Hematopoietic multipotent progenitor cell treated with erythropoietin and hydrocortisone succinate and interleukin-3 and kit ligand, for 8 days (in vitro differentiated cells): ENCODE data around the gene BTBD2.
"Not testable (repeated sequence)": the region's sequence is repeated elsewhere in the genome, so short reads cannot be mapped to it uniquely, and the experiment has no call there.

Source experiments
- DNase-seq: peaks from one replicate; pipeline ENCODE4 v3.0.0-alpha.2; 2015

BTBD2 gene

DNA sequence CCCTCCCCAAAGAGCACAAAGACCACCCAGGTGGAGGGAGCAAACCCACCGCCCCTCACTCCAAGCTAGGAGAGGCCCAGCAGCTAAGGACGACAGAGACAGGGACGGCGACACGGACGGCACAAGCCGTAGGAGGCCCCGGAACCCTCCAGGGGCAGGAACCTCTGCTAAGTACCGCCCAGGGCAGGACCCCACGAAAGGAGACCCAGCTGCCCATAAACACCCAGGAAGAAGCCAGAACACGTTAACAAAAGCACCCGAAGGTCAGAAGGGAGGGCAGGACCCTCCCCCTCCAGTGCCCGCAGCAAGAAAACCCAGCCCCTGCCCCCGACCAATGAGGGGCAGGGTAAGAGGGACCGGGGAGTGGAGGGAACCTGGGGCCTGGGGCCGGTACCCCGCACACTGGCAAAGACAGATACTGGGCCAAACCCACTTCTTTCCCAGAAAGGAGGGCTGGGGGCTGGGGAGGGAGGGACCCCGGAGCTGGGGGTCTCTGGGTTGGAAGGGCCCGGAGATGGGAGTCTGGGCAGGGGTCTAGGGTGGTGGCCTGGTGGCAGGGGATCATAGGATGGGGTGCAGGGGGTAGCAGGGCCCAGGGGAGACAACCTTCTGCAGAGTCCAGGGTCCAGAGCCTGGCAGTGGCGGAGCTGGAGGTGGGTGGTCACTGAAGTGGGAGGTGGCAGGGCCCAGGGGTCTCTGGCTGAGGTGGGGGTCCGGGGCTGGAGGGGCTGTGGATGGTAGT is 2.4 kb downstream of the BTBD2 start:
- DNase-seq: no peak

DNA sequence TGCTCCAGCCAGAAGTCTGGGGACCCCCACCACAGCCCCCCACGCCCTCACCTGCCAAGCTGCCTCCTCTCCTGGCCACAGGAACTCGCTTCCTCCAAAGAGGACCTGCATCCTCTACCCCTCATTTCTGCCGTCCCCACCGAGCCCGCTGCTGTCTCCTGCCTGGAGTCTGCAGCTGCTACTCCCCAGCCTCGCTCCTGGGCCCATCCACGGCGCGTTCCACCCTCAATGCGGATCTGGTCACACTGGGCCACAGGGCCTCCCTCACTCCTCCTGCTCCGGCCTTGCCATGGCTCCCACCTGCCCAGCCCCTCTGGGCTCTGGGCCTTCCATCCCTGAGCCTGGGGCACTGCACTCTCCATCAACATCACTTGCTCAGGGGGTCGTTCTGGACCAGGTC is 4.3 kb downstream of the BTBD2 start:
- DNase-seq: no peak

DNA sequence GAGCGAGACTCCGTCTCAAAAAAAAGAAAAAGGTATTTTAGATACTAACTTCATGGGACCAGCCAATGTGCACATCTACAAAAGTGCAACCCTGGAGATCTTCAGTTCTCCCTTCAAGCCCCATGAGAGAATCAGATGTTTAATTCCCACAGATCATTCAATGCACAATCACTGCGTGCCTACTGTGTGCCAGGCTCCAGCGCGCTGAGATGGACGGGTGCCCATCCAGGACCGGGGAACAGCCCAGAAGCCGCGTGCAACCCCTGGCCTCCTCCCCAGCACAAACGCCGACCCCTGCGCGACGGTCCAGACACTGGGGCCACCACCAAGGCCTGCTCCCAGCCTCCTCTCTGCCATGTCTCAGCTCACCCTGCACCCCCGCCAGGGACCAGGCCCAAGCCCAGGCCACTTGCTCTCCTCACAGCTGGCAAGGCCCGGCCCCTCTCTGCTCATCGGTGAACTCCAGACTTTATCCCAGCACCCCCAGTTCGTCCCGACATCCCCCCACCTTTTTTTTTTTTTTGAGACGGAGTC is 5.3 kb downstream of the BTBD2 start:
- no peak for DNase-seq

DNA sequence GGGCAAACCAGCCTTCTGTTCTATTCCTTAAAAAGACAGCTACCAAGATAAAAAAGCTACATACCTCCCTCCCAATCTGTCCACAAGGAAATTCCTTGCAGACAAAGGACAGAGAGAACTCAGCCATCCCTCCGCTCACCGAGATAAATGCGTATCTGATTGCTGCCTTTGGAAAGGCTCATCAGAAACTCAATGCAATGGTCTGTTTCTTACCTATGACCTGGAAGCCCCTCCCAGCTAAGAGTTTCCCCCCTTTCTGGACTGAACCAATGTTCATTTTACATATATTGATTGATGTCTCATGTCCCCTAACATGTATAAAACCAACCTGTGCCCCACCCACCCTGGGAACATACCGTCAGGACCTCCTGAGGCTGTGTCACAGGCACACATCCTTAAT is 11.6 kb downstream of the BTBD2 start:
- no peak for DNase-seq

DNA sequence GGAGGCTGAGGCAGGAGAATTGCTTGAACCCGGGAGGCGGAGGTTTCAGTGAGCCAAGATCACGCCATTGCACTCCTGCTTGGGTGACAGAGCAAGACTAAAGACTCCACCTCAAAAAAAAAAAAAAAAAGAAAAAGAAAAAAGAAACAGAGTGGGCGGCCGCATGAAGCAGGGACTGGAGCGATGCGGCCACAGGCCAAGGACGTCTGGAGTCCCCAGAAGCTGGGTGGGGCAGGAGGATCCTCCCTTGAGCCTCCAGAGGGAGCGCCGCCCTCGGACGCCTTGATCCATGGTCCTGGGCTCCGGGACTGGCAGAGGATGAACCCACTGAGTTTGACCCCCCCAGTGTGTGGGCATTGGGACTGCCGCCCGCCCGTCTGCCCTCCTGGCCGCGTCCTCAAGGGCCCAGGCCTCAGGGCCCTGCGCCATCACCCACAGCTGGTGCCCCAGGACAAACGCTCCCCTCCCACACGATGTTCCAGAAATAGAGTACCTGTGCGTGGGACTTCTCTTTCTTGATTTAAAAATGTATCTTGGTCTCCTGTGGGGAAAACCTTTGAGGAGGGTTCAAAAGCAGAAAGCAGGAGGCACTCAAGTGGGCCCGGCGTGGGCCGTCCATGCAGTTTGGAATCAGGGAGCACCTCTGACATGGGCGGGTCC is 15.5 kb downstream of the BTBD2 start:
- DNase-seq: no peak

DNA sequence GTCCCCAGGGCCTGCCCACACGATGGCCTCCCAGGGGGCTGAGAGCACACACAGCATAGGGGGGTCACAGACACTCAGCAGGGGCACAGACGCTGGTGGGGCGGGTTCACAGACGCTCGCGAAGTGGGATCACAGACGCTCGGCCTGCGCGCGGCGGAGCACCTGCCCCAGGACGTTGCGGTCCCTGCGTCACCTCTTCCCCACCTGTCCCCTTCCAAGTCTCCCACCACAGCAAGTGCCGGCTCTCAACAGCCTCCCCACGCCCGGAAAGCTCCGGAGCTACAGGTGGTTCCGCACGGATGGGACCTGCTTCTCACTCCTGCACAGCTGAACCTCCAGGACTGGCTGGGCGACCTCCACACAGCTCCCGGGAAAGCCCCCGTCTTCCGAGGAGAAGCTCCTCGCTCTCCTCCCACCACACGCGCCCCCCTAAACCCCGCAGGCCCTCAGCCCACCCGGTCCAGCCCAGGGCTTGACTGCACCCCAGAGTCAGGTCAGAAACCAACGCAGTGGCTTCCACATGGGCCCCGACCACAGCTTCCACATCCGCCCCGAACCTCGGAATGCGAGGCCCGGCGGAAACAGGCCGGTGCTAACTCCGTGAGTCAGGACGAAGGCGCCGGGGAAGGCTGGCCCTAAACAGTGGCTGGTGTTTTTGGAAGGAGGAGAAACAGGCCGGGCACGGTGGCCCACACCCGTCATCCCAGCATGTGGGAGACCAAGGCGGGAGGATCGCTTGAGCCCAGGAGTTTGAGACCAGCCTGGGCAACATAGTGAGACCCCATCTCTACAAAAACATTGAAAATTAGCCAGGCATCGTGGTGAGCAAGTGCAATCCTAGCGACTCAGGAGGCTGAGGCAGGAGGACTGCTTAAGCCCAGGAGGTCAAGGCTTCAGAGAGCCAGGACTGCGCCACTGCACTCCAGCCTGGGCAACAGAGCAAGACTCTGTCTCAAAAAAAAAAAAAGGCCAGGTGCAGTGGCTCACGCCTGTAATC is 16.5 kb downstream of the BTBD2 start:
- DNase-seq: no peak

DNA sequence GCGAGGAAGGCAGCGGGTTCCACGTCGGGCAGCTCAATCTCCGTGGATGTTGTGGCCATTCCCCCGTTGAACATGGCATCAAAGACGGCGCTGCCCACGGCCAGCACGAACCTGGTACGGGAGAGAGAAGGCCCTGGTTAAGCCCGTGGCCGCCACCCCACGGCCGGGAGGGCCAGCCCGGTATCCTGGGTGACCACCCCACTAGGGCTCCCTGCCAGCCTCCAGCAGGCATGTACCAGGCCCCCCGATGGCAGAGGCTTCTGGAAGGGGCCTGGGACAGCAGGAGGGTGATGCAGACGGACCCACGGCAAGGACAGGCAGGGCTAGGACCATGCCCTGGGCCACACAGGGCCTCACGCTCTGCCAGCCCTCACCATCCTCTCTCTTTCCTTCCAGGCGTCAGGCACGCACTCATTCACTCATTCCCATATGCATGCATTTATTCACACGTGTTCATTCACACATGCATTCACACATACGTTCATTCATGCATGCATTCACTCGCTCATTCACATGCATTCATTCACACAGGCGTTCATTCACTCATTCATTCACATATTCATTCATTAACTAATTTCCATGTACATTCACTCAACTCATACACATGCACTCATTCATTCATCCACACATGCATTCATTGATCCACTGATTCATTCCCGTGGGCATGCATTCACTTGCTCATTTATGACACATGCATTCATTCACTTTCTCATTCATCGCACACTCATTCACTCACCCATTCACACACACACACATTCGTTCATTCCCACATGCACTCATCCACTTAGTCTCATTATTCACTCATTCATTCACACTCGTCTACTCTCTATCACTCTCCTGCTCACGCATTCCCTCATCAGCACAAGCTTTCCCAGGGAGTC is 17.9 kb downstream of the BTBD2 start:
- DNase-seq: no peak

DNA sequence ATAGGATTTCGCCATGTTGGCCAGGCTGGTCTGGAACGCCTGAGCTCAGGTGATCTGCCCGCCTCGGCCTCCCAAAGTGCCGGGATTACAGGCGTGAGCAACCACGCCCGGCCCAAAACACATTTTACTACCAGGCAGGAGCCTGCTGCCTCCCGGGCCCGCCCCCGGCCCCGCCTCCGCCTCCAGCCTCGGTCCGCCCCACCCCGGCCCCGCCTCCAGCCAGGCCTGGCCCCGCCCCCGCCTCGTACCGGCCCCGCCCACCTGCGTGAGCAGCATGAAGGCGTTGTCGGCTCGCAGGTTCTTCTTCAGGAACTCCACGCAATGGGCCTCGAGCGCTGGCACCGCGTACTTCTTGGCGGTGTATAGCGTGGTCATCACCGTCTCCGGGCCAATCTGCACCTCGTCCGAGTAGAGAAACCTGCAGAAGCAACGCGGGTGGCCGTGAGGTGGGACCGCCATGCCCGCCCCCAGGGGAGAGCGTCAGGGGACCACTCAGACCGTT is 22.7 kb downstream of the BTBD2 start:
- DNase-seq: no peak

DNA sequence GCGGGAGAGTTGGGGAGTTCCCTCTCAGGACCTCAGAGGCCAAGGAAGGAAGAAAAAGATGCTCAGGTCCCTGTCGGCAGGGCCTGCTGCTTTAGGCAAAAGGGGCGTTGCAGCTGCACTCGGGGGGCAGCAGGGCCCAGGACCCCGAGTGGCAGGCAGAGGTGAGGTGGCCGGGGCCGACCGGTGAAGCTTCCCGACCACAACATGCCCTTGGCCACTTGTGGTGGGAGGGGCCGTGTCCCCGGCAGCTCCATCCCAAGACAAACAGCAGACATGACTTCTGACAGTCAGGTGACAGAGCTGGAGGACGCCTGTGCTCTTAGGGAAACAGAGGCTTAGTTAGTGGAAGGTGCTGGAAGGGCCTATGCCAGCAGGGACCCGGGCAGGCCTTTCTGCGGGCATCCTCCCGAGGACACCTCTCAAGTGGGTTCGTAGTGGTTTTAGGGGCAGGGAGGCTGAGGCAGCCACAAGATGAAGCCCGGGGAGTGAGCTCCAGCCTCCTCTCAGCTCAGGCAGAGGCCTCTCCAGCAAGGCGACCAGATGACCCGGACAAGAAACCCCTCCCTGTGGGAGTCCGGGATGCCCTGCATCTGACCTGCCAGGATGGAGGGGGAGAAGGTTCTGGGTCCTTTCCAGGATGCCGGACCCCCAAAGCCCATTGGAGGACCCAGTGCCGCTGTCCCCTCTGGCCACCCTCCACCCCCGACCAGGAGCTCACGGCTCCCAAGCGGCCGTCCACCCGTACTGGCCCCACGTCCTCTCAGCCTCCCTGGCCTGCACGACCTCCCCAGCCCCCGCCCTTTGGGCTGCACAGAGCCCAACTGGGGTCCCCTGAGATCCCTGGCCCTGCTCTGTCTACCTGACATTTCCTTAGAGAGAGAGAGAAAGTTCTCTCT is 24.2 kb downstream of the BTBD2 start:
- no peak for DNase-seq

DNA sequence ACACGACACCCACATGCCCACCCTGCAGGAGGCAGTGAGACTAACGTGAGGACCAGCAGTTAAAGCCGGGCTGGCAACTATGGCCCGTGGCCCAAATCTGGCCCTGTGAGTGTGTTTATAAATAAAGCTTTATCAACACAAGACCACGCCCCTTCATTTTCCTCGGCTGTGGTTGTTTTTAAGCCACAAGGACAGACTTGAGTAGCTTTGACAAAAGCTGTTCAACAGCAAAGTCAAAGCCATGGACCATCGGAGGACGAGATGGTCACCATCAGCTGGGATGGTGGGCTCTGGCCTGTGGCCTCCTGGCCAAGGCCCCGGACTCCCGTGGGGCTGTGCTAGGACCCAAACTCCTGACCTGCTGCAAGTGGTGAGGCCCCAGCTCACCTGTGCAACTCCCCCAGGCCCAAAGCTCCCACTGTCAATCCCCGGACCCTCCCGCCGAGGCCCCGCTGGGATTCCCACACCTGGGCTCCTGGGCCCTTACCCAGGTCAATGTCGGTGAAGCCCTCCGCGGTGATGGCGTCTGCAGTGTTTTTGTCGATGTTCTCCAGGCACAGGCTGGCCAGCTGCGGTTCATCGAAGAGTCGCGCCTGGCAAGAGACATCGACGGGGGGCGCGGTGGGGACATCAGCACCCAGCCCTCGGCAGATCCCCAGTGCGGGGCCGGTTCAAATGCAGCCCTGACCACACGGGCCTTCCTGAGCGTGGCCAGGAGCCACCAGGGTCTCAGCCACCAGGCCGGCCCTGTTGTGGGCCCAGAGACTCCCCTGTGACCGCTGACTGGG is 25.1 kb downstream of the BTBD2 start:
- no peak for DNase-seq

DNA sequence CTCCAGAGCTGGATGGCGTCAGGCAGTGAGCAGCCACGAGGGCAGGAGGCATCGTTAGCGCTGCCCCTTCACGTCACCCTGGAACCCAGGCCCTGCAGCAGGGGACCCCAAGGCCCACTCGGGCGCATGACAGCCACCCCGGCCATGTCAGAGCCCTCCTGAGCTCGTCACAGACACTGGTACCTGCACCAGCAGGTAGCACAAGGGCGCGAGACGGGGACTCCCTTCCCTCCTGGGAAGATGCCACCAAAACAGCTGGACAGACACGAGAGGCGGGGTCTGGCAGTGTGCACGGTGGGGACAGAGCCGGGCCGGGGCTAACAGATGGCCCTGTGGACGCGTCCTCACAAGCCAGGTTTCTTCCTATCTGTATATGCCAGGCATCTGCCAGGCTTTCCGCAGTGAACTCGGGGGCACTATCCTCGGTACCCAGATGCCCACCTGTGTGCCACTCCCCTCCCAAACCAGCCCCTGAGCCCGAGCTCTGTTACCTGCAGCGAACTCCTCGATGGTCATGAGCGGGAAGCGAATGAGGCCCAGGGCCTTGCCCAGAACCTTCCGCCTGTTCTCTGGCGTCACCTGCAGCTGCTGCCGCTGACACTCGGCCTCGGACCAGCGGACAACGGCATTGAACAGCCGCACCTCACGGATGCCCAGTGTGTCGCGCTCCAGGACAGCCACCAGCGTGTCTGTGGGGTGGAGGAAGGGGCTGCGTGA is 25.8 kb downstream of the BTBD2 start:
- no peak for DNase-seq

DNA sequence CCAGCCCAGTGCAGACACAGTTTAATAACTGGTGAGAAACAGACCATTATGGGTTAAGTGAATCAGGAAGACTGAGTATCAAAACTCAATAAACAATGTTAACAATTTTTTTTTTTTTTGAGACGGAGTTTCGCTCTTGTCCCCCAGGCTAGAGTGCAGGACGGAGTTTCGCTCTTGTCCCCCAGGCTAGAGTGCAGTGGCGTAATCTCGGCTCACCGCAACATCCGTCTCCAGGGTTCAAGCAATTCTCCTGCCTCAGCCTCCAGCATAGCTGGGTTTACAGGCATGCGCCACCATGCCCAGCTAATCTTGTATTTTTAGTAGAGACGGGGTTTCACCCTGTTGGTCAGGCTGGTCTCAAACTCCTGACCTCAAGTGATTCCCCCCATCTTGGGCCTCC is 27.1 kb downstream of the BTBD2 start:
- not testable (repeated sequence) for DNase-seq

DNA sequence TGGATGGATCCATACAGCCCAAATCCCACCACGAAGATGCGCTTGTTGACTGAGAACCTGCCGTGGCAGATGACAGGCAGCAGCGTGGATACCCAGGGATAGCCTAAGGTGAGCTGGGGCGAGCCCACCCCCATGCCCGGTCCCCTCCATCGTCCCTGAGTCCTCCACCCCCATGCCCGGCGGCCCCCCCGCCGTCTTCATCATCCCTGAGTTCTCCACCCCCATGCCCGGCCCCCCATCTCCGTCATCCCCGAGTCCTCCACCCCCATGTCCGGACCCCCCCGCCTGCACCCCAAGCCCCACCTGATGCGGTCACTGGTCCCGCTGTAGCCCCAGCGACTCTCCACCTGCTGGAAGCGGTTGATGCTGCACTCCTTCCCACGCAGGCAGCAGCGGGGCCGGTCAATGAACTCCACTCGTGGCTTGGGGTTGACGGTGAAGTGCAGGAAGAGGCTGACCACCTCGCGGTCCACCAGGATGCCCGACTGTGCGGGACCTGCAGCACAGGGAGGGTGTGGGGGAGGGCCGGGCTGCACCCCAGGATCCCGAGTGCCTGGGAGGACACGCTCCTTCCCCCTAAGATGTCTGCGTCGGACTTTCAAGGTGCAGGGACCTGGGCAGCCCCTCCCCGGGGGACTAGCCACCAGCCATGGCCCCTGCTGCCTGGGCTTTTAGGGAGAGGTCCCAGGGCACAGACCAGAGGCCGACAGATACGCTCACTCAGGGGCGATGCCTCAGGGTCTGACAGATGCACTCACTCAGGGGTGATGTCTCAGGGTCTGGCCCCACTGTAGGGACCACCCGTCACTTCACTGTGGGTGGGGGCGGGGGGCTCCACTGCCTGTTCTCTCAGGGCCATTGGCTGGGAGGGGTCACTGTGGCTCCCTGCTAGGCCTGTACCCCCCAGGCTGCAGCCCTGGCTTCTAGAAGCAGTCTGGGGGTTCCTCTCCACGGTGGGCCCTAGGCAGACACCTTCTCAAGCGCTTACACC is 28.0 kb downstream of the BTBD2 start:
- no peak for DNase-seq

DNA sequence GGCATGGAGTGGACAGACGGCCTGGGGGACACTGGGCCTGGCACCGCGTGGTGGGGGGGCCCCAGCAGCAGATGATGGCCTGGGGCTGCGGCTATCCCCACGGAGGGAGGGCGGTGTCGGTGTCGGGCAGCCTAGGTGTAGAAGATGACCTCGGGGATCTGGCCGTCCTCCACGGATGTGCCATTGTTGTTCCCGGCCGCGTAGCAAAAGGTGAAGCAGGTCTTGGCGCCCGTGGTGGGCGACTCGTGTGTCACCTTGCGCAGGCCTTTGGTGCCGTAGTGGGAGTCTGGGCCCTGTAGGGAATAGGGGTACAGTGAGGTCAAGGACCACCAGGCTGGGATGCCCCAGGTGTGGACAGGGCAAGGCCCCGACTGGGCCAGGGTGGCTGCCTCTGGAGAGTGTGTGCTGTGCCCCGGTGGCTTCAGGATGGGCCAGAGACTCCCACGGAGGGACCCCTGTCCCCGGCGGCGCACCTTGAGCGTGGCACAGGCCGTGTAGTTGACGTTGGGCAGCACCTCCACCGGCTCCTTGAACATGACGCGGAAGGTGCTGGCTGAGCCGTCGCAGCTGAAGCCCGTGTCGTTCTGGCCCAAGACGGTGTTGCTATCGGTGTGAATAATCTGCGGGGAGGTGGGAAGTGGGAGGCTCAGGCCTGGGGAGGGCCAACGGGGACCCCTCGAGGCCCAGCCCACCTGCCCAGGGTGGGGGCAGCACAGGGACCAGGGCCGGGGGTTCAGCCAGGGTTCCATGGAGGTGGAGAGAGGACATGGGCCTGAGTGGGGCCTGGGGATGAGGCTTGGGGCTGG is 29.0 kb downstream of the BTBD2 start:
- no peak for DNase-seq

DNA sequence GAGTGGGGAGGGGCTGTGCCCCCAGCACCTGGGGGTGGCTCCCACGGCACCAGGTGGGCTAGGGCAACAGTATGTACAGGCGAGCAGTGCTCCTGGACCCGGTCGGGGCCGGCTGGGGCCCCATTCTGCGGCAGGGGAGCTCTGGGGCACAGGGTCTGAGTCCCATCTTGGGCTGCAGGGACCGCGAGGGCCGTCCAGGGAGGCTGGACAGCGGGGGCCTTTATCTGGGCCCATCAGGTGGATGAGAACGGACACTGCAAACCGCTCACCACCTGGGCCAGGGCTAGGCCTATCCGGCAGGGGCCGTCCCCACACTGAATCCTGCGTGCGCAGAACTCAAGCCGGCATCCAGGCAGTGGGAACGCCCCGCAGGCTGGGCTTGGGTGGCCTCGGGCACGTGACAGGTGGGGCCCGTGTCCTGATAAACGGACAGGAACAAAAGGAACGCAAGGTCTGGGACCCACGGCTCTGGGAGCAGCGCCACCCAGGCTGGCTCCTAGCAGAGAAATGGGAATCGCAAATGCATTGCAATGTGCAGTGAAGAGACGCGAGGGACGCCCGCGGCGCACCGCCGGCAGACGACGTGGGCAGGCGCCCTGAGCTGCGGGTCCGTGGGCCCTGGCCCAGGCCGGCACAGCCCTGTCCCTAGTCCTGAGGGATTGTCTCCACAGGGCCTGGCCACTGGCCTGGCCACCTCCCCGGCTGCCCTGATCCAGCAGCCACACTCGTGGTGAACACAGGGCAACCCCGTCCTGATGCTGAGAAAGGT is 29.7 kb downstream of the BTBD2 start:
- DNase-seq: no peak

DNA sequence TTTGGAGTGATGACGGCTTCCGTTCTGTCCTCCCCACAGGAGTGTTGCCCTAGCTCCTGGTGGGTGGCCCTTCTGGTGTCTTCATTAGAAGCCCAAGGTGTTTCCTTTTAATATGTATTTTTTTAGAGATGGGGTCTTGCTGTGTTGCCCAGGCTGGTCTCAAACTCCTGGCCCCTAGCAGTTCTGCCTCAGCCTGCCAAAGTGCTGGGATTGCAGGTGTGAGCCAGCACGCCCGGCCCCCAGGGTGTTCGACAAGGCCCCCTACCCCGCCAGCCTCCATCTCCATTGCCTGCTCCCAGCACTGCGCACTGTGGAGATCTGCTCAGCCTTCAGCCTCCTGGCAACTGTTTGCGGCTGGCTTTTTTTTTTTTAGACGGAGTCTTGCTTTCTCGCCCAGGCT is 31.2 kb downstream of the BTBD2 start:
- DNase-seq: no peak
